GM12891 (cell line): ENCODE measurements around the gene HIC2. TPM values are rescaled to one million over a fixed set of nuclear protein-coding genes. Genes with fewer than 3 reads are reported as not detected.
"Not testable (repeated sequence)": the region's sequence is repeated elsewhere in the genome, so short reads cannot be mapped to it uniquely, and the experiment has no call there.

Source experiments
- DNase-seq: peaks from one replicate; pipeline ENCODE4 v3.0.0; 2011; ENCODE audit warnings: low spot score; ENCODE audit not compliant: insufficient read length
- FAIRE-seq: peaks from 2 replicates; lab custom pipeline; 2011; peaks lifted over from hg19 to GRCh38; lab: Jason Lieb, UNC
- polyA plus RNA-seq: library from polyadenylated mRNA; unstranded; fragments of >200 nt; gene quantifications from one replicate; pipeline ENCODE4 v1.2.1, GENCODE V29; 2012; ENCODE audit warnings: low read depth, missing spikeins, inconsistent platforms; ENCODE audit not compliant: missing spikeins

HIC2 gene, protein sequence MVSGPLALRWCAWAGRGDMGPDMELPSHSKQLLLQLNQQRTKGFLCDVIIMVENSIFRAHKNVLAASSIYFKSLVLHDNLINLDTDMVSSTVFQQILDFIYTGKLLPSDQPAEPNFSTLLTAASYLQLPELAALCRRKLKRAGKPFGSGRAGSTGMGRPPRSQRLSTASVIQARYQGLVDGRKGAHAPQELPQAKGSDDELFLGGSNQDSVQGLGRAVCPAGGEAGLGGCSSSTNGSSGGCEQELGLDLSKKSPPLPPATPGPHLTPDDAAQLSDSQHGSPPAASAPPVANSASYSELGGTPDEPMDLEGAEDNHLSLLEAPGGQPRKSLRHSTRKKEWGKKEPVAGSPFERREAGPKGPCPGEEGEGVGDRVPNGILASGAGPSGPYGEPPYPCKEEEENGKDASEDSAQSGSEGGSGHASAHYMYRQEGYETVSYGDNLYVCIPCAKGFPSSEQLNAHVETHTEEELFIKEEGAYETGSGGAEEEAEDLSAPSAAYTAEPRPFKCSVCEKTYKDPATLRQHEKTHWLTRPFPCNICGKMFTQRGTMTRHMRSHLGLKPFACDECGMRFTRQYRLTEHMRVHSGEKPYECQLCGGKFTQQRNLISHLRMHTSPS
- 2.0 TPM for polyA plus RNA-seq

DNA sequence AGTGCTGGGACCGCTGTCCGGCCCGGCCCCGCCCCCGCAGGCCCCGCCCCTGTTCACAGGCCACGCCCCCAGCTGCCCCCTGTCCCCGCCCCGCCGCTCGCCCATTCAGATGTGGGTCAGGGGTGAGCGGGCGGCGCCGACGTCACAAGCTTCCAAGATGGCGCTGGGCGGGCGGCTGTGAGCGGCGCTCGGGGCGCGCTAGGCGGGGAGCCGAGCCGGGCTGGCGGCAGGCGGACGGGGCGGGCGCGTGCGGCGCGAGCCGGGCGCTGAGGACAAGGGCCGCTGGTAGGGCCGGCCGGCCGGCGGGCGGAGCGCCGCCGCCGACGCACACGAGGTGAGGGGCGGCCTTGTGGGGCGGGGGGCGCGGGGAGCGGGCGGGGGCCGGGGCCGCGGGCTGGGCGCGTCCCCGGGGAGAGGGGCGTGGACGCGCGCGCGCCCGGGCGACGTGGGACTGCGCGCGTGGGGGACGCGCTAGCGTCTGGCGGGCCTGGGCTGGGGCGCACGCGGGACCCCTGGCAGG, at the start of gene HIC2:
HIC2 (plus strand) TSS at position 145 of the 520 bp plus-strand sequence. CDS start 25,461 bp downstream, outside the sequence.
- DNase-seq, FAIRE-seq: not testable (repeated sequence)

DNA sequence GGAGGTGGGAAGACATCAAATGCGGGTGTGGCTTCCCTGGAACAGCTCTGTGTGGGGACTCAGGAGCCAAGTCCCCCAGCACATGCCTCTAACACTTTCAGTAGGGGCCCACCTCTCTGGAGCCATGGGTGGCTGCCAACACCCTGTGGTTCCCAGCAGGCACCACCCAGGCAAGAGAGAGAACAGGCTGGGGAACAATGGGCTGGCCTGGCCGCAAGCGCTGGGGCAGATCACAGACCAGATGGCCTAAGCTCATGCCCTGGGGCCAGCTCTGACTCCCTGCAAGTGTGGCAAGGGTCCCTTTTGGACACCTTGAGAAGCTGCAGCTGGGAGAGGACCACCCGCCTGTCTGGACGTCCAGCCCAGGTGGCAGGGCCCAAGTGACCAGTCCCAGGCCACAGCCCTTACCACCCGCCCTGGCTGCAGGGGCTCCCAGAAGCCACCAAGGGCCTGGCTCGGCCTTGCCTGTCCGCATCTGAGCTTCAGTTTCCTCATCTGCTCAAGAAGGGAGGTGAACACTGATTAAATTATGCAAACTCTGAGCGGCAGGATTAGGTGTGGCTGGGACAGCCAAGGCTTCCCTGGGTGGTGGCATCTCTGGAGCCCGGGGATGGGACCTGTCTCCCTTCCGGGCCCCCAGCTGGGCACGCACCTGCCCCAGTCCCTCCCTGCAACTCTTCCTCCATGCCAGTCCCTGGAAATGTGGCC, 48.4 kb upstream of the HIC2 start:
- not testable (repeated sequence) for FAIRE-seq

DNA sequence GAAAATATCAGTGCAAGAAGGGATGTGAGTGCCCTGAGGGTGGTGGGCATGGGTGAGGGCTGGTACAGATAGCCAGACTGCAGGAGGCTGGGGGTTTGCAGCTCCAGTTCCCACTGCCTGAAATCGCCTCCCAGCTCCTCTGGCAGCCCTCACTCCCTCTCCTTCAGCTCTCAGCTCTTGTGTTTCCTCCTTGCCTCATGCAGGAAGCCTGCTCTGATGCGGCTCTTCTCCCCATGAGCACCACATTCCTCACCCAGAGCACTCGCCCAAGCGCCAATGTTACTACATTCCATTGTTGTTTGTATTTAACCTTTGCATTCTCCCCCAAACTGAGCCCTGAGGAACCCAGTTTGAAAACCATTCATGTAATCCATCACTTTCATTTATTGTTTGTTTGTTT, 41.3 kb upstream of the HIC2 start:
- DNase-seq, FAIRE-seq: not testable (repeated sequence)

More for the DNA sequence above, 48.4 kb upstream of the HIC2 start:
- DNase-seq = not testable (repeated sequence)

DNA sequence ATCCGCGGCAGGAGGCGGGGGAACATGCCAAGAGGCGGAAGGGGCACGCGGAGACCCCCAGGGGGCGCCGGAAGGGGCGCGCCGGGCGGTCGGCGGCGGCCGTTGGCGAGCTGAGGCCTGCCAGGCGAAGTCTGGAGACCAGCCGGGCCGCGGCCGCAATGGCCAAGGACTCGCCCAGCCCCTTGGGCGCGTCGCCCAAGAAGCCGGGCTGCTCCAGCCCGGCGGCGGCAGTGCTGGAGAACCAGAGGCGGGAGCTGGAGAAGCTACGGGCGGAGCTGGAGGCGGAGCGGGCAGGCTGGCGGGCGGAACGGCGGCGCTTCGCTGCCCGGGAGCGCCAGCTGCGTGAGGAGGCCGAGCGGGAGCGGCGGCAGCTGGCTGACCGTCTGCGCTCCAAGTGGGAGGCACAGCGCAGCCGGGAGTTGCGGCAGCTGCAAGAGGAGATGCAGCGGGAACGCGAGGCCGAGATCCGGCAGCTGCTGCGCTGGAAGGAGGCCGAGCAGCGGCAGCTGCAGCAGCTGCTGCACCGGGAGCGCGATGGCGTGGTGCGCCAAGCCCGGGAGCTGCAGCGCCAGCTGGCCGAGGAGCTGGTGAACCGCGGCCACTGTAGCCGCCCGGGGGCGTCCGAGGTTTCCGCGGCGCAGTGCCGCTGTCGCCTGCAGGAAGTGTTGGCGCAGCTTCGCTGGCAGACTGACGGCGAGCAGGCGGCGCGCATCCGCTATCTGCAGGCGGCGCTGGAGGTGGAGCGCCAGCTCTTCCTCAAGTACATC, 33.3 kb upstream of the HIC2 start, which contains the start of gene RIMBP3B:
RIMBP3B (plus strand) TSS at position 51 of the 767 bp plus-strand sequence; CDS start at position 159, 108 bp downstream.
- DNase-seq, FAIRE-seq: not testable (repeated sequence)

DNA sequence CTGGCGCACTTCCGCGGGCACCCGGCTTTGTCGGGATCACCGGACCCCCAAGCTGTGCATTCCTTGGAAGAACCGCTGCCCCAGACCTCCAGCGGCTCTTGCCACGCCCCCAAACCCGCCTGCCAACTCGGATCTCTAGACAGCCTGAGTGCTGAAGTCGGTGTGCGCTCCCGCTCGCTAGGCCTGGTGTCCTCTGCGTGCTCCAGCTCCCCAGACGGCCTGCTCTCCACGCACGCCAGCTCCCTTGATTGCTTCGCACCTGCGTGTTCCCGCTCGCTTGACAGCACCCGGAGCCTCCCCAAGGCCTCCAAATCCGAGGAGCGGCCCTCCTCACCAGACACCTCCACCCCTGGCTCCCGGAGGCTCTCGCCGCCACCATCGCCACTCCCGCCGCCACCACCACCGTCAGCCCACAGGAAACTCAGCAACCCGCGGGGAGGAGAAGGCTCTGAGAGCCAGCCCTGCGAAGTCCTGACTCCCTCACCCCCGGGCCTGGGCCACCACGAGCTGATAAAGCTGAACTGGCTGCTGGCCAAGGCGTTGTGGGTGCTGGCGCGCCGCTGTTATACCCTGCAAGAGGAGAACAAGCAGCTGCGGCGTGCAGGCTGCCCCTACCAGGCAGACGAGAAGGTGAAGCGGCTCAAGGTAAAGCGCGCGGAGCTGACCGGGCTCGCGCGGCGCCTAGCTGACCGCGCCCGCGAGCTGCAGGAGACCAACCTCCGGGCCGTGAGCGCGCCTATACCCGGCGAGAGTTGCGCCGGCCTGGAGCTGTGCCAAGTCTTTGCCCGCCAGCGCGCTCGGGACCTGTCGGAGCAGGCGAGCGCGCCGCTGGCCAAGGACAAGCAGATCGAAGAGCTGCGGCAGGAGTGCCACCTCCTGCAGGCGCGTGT, 32.5 kb upstream of the HIC2 start:
- not testable (repeated sequence) for FAIRE-seq, DNase-seq

DNA sequence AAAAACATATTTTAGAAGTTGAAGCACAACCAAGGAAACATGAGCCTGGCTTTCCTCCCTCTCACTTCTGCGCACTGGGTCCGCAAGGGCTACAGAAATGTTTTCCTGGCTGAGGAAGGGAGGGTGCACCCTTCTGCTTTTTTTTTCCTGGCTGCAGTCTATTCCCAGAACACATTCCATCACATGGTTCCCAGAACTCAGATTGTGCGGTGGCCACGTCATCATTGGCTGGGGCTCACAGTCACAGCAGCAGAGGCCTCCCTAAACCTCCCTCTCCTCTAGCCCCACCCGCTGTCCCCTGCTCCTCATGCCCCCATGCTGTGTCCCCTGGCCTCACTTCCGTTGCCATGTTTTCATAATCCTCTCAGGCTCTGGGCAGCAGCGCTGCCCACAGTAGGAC, 27.7 kb upstream of the HIC2 start:
- FAIRE-seq, DNase-seq: not testable (repeated sequence)

DNA sequence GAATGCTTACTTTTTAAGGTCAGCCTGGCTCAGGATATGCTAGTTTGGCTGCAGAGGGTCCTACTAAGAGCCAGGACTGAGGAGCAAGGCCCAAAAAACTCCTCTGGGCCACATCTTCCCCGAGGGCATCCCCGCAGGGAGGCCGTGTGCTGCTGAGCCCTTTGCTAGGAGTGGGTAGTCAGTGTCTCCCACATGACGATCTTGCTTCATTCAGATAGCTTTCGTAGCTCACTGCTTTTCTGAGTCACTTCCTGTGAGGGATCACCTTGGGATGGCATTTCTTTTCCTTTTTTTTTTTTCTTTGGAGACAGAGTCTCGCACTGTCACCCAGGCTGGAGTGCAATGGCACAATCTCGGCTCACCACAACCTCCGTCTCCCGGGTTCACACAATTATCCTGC, 27.2 kb upstream of the HIC2 start:
- not testable (repeated sequence) for FAIRE-seq, DNase-seq

DNA sequence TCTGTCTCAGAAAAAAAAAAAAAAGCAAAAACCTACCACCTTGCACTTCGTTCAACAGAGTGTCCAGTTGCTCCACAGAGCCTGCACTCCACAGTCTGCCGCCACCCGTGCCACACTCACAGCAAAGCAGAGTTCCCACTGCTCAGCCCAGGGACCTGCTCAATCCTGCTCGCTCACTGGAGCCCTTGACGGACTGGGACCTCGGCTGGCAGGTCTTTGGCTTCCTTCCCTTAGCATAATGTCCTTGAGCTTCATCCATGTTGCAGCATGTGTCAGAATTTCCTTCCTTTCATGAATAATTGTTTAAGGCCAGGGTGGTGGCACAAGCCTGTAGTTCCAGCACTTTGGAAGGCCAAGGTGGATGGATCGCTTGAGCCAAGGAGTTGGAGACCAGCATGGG, 22.6 kb upstream of the HIC2 start:
- FAIRE-seq = not testable (repeated sequence)

DNA sequence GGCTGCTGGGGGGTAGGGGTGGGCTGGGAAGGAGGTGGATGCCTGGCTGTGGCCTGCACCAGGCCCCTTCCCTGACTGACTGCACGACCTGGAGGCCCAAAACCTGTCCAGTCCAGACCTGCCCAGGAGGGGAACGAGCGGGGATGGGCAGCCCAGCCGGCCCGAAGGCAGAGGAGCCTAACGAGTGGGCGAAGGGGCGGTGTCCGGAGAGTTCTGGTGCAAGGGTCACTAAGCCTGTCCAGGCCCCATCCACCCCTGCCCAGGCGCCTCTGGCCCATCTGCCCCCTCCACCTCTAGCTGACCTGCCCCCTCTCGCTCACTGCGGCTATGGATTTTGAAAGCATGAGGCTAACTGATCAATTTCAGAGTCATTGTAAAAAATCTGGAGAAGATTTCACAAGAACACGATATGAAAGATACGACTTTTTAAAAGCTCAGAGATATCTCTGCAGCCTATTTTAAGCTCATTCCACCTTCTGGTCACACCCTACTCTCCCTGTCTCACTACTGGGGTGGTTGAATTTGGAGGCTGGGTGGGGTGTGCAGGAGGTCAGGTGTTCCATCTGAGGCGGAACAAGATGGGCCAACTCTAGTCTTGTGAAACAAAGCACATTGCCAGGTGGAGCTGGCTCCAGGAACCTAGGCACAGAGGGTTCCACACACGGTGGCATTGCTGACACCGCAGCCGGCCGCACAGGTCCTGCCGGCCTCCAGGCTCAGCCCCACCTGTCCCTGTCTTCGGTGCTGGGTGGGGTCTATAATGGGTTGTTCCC, 15.8 kb upstream of the HIC2 start:
- not testable (repeated sequence) for DNase-seq, FAIRE-seq

More for the DNA sequence above, 22.6 kb upstream of the HIC2 start:
- DNase-seq = not testable (repeated sequence)

DNA sequence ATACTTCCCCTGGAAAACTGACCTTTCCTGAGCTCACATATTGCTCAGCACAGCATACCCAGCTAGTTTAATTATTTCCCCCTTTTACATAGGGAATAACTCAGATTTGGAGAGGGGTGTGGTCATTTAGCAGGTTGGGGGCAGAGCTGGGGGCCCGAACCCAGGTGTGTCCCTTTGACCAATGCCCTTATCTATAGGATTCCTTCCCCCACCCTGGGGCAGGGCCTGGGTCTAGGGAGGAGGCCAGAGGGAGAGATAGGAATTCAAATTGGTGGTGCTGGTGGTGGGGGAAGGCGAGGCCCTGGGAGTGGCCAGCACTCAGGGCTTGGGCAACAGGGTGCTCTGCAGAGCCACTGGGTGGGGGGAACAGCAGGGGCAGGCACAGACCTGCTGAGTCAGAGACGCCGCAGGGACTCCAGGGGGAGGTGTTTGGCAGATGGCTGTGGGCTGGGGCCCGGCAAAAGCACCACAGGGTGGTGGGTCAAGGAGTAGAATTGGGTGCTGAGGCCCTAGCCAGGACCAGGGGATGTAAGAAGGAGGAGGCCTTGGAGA, 14.3 kb upstream of the HIC2 start:
- not testable (repeated sequence) for FAIRE-seq, DNase-seq

DNA sequence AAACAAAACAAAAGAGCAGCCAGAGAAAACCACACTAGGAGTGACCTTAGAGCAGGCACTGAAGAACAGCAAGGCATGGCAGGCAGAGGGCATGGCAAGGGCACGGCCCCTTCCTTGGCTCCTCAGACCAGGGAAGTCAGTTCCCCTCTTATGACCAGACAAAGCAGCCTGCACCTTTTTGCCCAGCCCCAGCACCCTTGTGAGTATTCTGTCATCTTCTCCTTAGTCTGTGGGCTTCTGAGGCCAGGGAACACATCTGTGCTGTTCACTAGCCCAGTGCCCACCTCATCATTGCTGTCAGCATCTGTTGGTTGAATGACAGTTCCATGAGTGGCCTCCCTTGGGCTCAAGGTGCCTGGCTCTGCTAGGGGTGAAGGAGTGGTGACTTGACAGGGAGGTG, 10.0 kb upstream of the HIC2 start:
- DNase-seq, FAIRE-seq: not testable (repeated sequence)

DNA sequence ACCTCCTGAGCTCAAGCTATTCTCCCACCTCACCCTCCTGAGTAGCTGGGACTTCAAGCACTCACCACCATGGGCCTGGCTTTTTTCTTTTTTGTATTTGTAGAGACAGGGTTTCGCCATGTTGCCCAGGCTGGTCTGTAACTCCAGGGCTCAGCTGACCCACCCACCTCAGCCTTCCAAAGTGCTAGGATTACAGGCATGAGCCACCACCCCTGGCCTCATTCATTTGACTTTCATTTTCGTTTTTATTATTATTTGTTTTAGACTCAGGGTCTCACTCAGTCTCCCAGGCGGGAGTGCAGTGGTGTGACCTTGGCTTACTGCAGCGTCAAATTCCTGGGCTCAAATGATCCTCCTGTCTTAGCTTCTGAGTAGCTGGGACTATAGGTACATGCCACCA, 9.4 kb upstream of the HIC2 start:
- not testable (repeated sequence) for DNase-seq, FAIRE-seq

DNA sequence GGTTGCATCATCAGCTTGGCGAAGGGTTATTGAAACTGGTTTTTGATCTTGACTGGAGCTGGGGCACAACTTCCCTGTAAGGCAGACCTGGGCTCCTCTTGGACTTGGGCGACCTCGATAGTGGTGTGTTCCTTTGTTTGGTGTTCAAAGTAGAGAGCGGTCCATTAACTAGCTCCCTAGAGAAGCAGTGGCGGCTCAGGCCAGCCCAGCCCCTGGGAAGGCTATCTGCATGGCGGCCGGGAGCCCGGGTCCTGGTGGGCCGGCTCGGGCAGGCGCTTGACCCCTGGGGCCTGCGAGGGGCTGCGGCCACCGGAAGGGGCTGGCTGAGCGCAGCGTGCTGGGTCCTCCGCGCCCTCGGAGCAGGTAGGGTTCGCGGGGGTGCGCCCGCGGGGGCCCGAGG, 796 bp upstream of the HIC2 start:
- DNase-seq, FAIRE-seq: not testable (repeated sequence)

DNA sequence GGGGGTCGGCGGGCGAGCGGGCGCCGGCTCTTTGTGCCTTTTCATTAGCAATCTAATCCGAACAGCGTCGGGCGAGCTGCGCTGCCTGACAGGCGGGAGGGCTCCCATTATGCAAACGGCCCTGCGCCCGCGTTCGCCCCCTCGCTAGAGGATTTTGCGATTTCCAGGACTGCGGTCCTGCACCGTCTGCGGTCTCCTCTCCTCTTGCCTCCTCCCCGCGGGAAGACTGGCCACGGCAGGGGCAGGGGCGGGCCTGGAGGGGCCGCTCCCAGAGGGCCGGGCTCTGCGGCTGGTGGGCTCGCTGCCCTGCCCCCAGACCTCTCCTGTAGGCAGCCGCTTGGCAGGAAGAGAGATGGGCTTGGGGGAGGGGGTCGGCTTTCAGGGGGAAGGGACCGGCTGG, 682 bp downstream of the HIC2 start:
- FAIRE-seq, DNase-seq: not testable (repeated sequence)

DNA sequence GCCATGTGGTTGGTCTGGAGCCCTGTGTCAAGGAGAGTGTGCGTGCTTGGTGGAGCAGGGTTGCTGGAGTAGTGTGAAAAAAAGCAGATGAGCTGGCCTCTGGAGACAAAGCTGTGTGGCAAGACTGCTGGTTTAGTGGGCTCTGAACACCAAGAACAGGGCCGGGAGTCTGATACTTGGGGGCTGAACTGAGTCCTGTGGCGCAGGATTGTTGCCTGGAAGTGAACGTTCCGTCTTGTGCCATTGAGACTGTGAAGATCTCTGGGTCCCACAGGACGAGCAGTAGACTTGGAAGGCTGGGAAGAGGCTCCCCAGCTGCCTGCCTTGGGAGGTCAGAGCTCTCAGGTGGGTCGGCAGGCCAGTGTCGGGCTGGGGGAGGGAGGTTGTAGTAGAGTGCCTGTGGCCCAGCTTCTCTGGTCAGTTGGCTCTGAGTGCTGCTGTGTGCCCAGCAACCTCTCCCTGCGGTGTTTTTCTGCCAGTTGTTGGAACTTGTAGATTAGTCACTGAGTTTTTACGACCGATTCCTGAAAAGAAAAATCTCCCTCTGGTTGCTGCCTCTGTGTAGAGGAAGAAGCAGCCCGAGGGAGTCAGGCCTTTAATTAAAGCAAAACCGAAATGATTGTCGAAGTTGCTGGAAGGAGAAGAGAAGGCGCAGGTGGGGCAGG, 1.9 kb downstream of the HIC2 start:
- not testable (repeated sequence) for FAIRE-seq, DNase-seq

DNA sequence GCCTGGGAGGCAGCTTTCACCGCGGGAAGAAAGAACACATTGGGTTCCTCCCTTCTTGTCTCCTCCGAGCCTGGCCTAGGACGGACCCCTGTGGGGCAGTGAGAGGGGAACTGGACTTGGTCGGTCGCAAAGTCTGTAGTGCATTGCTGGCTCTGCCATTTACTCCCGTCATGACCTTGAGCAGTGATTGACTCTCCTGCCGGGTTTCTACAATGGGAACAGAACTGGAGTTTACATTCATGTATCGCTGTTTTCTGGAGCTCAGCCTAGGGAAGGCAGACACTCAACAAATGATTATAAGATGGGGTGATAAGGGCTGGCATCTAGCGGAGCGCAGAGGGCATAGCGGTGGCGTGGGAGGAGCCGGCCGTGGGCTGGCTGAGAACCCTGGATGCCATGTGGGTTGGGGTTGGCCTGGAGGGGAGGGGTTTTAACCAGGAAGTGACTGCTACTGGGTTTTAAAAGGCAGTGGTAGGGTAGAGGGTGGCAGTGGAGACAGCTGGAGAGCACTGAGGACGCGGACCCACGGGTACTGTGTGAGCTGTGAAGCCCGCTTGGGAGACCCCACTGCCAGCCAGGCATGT, 3.1 kb downstream of the HIC2 start:
- not testable (repeated sequence) for FAIRE-seq, DNase-seq
